Tibial artery (tissue), 4 donors: ENCODE data around the gene INPP5D.

Source experiments
- DNase-seq, 2 donors: peaks; one replicate each; pipeline ENCODE4 v3.0.0-alpha.2; 2019
- H3K27ac ChIP-seq, 2 donors: fragments of 200-600 bp; sonication (generic) in 1 of 2; 1 replicate in 1 of 2; 2 replicates in 1 of 2; pipeline ENCODE4 v1.5.1; 2018 to 2019; ENCODE audit warnings: mild to moderate bottlenecking in 1 of 2
- H3K27me3 ChIP-seq, 2 donors: fragments of 200-600 bp; sonication (generic) in 1 of 2; one replicate each; pipeline versions ENCODE4 v1.5.1 to v1.6.0; 2016 to 2019
- H3K36me3 ChIP-seq, 3 donors: fragments of 200-600 bp; sonication (generic) in 2 of 3; one replicate each; pipeline ENCODE4 v1.5.1; 2016 to 2019; ENCODE audit warnings: mild to moderate bottlenecking in 2 of 3
- H3K4me1 ChIP-seq, 4 donors: fragments of 200-600 bp; sonication (generic) in 2 of 4; 1 replicate in 3 of 4; 2 replicates in 1 of 4; pipeline ENCODE4 v1.5.1; 2016 to 2019
- H3K4me3 ChIP-seq, 2 donors: fragments of 200-600 bp; sonication (generic) in 1 of 2; 1 replicate in 1 of 2; 2 replicates in 1 of 2; pipeline ENCODE4 v1.5.1; 2018 to 2019; ENCODE audit warnings: mild to moderate bottlenecking in 2 of 2
- H3K9me3 ChIP-seq, 3 donors: fragments of 200-600 bp; sonication (generic) in 1 of 3; one replicate each; pipeline ENCODE4 v1.5.1; 2016 to 2019
- CTCF ChIP-seq, 2 experiments: fragments of 200-600 bp in 1 of 2; fragments of 450-650 bp in 1 of 2; IDR thresholded peaks; one replicate each; pipeline ENCODE4 v1.5.1; 2017 to 2019; ENCODE audit warnings: antibody characterized with exemption in 2 of 2, mild to moderate bottlenecking in 1 of 2, moderate library complexity in 1 of 2
- intact Hi-C: fragments of 100-400 bp; cut with DNase I; formaldehyde crosslinking; loops from one replicate; pipeline ENCODE4 v1.15.0; 2023; ENCODE audit warnings: low total_unique reads

INPP5D gene

GRCh38 chr2:233081731-233082221 lies 21.6 kb downstream of the INPP5D start:
- no peaks in the 10 kb centered on the region for H3K4me1 ChIP-seq
- no peak for TF ChIP-seq CTCF (IDR thresholded peaks at IDR 0.05)
- peak in 1 of 2 donors; percentile 45 for DNase-seq

DNA sequence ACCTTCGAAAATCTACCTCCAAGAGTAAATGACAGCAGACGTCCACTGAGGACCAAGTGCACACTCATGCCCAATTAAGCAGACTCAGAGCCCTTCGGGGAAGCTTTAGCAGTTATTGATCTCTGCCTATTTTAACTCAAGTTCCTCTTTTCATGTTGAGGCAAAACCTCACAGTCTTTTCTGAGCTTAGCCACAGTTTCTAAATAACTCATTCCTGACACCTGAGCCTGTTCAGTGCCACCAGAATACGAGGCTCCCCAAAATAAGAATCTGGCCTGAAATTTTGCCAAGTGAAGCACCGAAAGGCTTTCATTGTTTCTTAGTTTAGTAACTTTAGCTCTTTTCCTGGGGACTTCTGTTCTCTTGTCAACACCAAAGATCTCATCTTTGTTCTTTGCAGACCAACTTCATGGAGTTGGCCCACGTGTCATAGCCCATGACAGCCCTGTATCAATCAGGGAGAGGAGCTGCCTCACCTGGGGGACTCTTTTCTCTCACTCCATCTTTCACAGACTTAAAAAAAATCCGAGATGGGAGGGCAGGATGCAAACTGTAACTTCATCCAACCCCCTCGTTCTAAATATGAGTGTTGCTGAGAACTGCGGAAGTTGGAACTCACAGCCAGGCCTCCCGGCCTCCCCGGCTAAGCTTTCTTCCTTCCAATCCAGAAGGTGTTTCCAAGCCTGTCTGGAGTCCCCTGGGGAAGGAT lies 22.2 kb downstream of the INPP5D start:
- peak in 1 of 2 donors; percentile 33 for DNase-seq
- no peaks in the 10 kb centered on the region for H3K4me1 ChIP-seq
- no peaks in the 10 kb centered on the region for H3K9me3 ChIP-seq
- intact Hi-C loops: no loop called here
- TF ChIP-seq CTCF (IDR thresholded peaks at IDR 0.05): no peak
- H3K36me3 ChIP-seq: no peaks in the 10 kb centered on the region
- no peaks in the 10 kb centered on the region for H3K27me3 ChIP-seq
- no peak overlapping the region for H3K4me3 ChIP-seq
- H3K27ac ChIP-seq: peak overlapping the region in 1 of 2 donors; percentile 28

More at GRCh38 chr2:233081731-233082221, 21.6 kb downstream of the INPP5D start:
- Histone ChIP-seq H3K27ac (no peak overlapping the region), H3K27me3 (no peaks in the 10 kb centered on the region), H3K9me3 (no peaks in the 10 kb centered on the region), H3K36me3 (no peaks in the 10 kb centered on the region), H3K4me3 (no peak overlapping the region)
- intact Hi-C loops: no loop called here

DNA sequence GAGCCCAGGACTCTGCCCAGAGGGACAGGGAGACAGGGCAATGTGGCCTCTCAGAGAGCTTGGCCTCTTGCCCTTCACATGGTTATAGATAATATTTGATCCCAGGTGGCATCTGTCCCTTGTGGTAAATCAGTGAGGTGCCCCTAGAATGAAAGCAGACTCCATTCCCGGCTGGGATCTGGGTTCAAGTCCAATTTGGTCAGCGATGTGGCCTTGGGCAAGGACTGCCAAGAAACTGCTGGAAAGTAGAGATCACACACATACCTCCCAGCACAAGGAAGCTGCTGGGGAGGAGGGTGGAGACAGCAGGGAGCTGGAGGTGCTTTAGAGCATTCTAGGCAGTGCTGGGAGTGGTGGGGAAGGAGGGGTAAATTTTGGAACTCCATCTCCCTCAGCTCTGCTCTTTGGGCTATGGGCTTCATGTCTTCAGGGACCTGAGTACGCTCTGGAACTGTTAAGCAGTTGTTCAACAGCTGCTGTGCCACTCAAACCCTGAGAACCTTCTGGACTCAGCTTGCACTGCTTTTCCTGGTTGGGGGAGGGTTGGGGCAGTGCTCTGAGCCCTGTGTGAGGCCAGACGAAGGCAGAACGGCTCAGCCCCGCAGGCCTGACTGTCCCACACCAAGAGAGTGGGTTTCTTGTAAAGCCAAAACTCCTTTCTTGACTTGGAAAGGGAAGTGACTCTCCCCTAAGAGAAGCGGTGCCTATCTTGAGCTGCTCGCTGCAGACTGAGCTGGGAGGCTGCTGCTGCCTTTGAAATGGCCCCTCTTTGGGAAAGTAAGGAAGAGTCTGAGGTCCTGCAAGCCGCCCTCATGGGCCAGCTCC lies 23.0 kb downstream of the INPP5D start:
- no peak for TF ChIP-seq CTCF (IDR thresholded peaks at IDR 0.05)
- Histone ChIP-seq H3K9me3 (no peaks in the 10 kb centered on the region), H3K27ac (peak overlapping the region; percentile 16 to 33), H3K36me3 (no peaks in the 10 kb centered on the region), H3K4me1 (no peaks in the 10 kb centered on the region), H3K27me3 (no peaks in the 10 kb centered on the region), H3K4me3 (no peak overlapping the region)
- peak in 1 of 2 donors; percentile 55 for DNase-seq
- intact Hi-C loops: no loop called here

- intact Hi-C loops: no loop called here
- no peak for DNase-seq
- no peaks in the 10 kb centered on the region for H3K27me3 ChIP-seq
- peak overlapping the region; percentile 33 to 36 for H3K27ac ChIP-seq
- H3K9me3 ChIP-seq: no peaks in the 10 kb centered on the region
- no peaks in the 10 kb centered on the region for H3K36me3 ChIP-seq
- no peak overlapping the region for H3K4me3 ChIP-seq
- no peak for TF ChIP-seq CTCF (IDR thresholded peaks at IDR 0.05)
- H3K4me1 ChIP-seq: no peaks in the 10 kb centered on the region
These were observed 23.6 kb downstream of the INPP5D start for GRCh38 chr2:233083782-233084181.

- intact Hi-C loops: no loop called here
- TF ChIP-seq CTCF (IDR thresholded peaks at IDR 0.05): no peak
- no peak overlapping the region for H3K4me3 ChIP-seq
- peak overlapping the region in 1 of 2 donors; percentile 36 for H3K27ac ChIP-seq
- no peaks in the 10 kb centered on the region for H3K27me3 ChIP-seq
- H3K36me3 ChIP-seq: no peaks in the 10 kb centered on the region
- no peaks in the 10 kb centered on the region for H3K4me1 ChIP-seq
- no peaks in the 10 kb centered on the region for H3K9me3 ChIP-seq
- peak; percentile 75 to 79 for DNase-seq
These were observed 24.3 kb downstream of the INPP5D start for GRCh38 chr2:233084488-233084887.
